Measurements from ENCODE around the gene ZNF646.

DNA sequence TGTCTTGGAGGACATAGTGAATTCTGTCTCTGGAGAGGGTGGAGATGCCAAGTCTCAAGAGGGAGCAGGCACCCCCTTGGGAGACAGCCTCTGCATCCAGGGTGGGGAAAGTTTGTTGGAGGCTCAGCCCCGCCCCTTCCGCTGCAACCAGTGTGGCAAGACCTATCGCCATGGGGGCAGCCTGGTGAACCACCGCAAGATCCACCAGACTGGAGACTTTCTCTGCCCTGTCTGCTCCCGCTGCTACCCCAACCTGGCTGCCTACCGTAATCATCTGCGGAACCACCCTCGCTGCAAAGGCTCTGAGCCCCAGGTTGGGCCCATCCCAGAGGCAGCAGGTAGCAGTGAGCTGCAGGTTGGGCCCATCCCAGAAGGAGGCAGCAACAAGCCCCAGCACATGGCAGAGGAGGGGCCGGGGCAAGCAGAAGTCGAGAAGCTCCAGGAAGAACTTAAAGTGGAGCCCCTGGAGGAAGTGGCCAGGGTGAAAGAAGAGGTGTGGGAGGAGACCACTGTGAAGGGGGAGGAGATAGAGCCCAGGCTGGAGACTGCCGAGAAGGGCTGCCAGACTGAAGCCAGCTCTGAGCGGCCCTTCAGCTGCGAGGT lies 5.2 kb downstream of the ZNF646 start:
- TF ChIP-seq CTCF (IDR thresholded peaks at IDR 0.05) (no peak), EP300 (IDR thresholded peaks at IDR 0.05) (no peak), POLR2AphosphoS5 (IDR thresholded peaks at IDR 0.05) (no peak), POLR2A (IDR thresholded peaks at IDR 0.05) (no peak)

Data from upper lobe of left lung (tissue), 4 donors.